HG02642 (cell line): Measurements from ENCODE around the gene GCK.

Experiments
- ATAC-seq: cut with Tn5 transposase; IDR thresholded peaks from one replicate; pipeline ENCODE4 v1.9.1; 2021; ENCODE audit warnings: mild to moderate bottlenecking; ENCODE audit not compliant: unreplicated experiment, poor library complexity

Gene GCK

GRCh38 chr7:44223362-44224079 lies 34.3 kb upstream of the GCK start:
- no peak for ATAC-seq

- no peak for ATAC-seq
Observed at GRCh38 chr7:44222776-44223261, 33.6 kb upstream of the GCK start.

GRCh38 chr7:44222074-44222473 lies 32.8 kb upstream of the GCK start:
- no peak for ATAC-seq

GRCh38 chr7:44221231-44221791 lies 32.1 kb upstream of the GCK start:
- no peak for ATAC-seq

- no peak for ATAC-seq
Observed at GRCh38 chr7:44220358-44221112, 31.3 kb upstream of the GCK start.

- no peak for ATAC-seq
Observed at GRCh38 chr7:44220046-44220357, 30.8 kb upstream of the GCK start.

- no peak for ATAC-seq
Observed at GRCh38 chr7:44219371-44220045, 30.3 kb upstream of the GCK start.

GRCh38 chr7:44218418-44219201 lies 29.4 kb upstream of the GCK start:
- no peak for ATAC-seq

- ATAC-seq, result no peak
Observed at GRCh38 chr7:44217852-44218402, 28.7 kb upstream of the GCK start.

GRCh38 chr7:44217223-44217714 lies 28.0 kb upstream of the GCK start:
- ATAC-seq, result no peak

- no peak for ATAC-seq
Observed at GRCh38 chr7:44216521-44217222, 27.4 kb upstream of the GCK start.

- no peak for ATAC-seq
Observed at GRCh38 chr7:44216019-44216418, 26.8 kb upstream of the GCK start.

- no peak for ATAC-seq
Observed at GRCh38 chr7:44215531-44215930, 26.3 kb upstream of the GCK start.

- no peak for ATAC-seq
Observed at GRCh38 chr7:44213877-44214388, 24.7 kb upstream of the GCK start.

GRCh38 chr7:44213206-44213876 lies 24.1 kb upstream of the GCK start:
- ATAC-seq, result no peak

- ATAC-seq, result no peak
Observed at GRCh38 chr7:44212581-44213184, 23.4 kb upstream of the GCK start.

- ATAC-seq, result no peak
Observed at GRCh38 chr7:44212018-44212417, 22.8 kb upstream of the GCK start.

GRCh38 chr7:44211126-44211675 lies 22.0 kb upstream of the GCK start:
- no peak for ATAC-seq
